Activated CD4-positive, alpha-beta T cell treated with anti-CD3 and anti-CD28 coated beads, Interleukin-2, amount 50 U/mL, for 16 hours (primary cell): ENCODE data around the gene ZDHHC21.
"Not testable (repeated sequence)": the region's sequence is repeated elsewhere in the genome, so short reads cannot be mapped to it uniquely, and the experiment has no call there.

Experiments
- DNase-seq: peaks from one replicate; pipeline ENCODE4 v3.0.0-alpha.2; 2020

ZDHHC21 gene

DNA sequence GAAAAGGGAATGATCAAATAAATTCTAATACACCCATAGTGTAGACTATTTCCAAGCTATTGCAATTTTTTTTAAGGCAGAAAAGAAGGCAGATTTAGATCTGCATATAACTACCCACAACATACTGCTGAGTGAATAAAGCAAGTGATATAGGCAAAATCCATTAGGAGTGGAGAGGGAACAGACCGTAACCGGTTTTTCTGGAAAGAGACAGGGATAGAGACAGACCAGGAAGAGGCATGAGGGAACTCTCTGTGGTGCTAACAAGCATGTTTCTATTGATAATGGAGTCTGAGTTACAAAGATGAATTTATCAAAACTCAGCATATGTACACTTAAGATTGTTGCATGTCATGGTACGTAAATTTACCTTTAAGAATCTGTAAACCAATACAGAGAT lies 14.5 kb downstream of the ZDHHC21 start:
- no peak for DNase-seq

DNA sequence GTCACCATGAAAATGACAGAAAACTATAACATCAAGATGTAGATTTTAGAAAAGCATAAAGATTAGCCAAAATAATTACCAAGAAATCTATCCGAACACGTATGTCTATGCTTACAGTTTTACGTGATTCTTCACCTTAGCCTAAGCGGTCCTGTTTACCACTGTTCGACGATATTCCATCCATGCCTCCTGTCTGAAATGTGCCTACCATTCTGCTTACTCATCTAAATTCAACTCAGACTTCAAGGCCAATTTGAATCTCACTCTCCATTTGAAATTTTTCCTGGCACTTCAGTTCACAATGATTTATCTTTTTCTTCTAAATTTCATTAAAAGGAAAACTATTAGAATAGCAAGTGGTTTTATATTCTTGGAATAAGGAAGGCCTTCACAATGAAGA lies 15.4 kb downstream of the ZDHHC21 start:
- no peak for DNase-seq

DNA sequence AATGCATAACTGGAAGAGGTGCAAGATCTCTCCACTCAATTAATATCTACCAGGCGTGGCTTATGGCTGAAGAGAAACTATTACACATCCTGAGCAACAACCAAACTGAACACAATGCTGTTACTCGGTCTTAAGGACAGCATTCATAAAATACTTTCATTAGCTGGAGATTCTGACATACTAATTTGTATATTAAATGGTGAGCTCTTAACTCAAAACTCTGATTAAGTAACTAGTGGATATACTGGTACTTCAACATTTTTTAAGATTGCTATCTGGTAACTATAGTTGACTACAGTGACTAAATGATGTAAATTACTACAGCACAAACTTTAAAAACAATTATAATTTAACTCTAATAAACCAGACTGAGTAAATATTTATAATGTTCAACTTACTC lies 15.8 kb downstream of the ZDHHC21 start:
- DNase-seq: no peak

DNA sequence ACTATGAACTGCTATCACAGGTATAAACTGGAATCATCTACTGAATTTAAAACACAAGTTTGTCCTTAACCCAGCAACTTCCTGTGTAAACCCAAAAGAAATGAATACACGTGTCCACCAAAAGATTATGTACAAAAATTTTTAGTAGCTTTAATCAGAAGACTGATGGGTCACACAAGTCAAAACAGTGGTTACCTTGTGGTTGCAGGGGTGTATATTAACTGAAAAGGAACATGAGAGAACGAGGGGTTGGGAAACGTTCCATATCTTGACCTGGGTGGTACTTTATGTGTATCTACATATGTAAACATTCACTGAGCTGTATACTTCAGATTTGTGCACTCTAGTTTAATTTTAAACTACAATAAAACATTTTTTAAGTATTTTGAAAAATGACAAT lies 18.6 kb downstream of the ZDHHC21 start:
- DNase-seq: no peak

DNA sequence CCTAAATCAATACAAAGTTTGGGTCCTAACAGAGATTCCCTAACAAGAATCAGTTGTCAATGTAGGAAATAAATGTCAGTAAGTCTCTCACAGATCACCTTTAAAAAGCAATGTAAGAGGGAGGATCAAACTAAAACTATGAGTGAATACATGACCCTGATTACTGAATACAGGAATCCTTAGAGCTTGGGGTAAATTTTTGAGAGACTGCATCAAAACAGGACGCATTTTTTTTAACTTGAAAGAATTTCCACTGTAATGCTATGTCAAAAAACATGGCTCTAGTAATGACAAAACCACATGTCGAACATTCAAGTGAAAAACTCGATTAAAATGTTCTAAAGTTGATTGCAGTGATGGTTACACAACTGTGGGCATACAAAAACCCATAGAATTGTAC lies 21.9 kb downstream of the ZDHHC21 start:
- peak; percentile 77 for DNase-seq

DNA sequence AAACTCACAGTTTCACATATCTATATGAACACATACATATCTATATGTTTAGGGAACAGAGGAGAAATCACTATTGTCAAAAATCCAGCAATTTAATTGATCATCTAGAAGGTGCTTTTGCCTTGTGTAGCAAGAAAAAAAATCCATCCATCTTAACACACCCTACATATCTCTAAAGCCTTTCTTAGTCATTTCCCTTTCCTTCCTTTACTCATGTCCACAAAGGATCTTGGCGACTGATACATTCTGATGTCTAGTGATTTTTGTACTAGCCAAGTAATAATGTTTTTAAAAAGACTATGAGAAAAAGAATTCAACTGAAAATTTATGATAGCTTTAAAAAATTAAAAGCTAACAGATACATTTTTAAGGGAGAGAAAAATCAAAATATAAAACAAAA lies 22.5 kb downstream of the ZDHHC21 start:
- peak; percentile 64 for DNase-seq

DNA sequence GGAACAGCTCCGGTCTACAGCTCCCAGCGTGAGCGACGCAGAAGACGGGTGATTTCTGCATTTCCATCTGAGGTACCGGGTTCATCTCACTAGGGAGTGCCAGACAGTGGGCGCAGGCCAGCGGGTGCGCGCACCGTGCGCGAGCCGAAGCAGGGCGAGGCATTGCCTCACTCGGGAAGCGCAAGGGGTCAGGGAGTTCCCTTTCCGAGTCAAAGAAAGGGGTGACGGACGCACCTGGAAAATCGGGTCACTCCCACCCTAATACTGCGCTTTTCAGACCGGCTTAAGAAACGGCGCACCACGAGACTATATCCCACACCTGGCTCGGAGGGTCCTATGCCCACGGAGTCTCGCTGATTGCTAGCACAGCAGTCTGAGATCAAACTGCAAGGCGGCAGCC lies 29.2 kb downstream of the ZDHHC21 start:
- DNase-seq: not testable (repeated sequence)

DNA sequence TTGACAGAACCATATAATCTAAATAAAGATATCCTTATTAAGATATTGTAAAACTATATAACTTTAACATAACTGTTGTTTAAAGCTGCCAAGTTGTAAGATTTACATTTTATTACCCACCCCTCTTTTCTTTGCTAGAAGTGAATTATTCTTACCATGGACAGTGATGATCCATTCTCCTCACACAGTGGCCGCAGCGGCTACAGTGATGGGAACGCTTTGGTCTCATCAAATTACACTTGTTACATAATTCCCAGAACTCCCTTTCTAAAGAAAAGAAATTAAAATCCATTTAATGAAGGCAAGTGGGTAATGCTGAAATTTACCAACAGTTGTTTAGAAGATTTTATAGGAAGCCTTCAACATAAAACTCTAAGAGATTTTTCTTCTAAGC lies 31.2 kb downstream of the ZDHHC21 start:
- no peak for DNase-seq

DNA sequence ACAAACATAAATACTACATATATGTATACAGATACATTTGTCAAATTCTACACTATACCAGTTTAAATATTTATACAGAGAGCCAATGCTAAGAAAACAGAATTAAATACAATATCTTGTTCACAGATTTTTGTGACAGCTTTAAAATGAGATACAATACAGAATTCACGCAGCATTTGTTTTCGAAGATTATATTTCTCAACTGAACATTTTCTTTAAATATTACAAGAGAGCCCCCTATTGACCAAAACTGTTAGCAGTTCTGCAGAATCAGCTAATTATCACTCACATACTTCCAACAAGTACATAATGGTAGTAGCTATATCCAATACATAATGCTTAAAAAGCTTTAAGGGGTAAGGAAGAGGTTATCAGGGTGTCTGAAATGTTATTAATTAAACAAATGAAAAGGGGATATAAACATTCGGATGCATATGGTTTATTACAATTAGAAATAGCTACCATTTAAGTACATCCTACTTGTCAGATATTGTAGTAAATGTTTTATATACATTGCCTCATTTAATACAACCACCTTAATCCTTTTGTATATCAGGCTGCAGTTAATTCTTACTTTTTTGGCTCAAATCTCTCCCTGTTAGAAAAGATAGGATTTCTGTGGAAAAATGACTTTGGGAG lies 31.7 kb downstream of the ZDHHC21 start:
- peak; percentile 36 for DNase-seq

DNA sequence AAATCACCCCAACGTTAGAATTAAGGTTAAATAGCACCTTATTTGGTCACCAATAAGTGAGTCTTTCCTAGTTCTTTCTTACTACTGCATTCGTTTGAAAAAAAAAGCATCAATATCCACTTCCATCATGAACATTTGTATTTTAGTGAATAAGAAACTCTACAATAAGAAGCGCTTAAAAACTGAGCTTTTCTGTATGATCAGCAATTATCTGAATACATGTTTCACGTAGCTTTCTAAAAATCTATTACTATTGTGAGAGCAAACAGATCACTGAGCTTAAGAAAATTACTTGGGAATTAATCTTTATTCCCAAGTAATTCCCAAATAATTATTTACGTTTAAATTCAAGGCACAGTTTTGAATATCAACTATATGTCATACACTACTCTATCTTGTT lies 32.5 kb downstream of the ZDHHC21 start:
- DNase-seq: no peak

DNA sequence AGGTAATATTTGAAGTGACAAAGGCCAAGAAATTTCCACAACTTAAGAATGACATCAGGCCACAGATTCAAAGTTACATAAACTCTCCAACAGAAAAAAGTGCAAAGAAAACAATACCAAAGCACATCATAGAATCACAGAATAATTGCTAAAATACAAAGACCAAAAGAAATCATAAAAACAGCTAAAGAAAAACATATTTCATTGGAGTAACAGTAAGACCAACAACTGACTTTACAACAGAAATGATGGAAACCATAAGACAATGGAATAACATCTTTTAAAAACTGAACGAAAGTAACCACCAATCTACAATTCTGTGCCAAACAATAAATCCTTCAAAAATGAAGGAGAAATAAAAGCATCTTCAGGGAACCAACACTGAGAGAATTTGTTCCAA lies 38.3 kb downstream of the ZDHHC21 start:
- no peak for DNase-seq

DNA sequence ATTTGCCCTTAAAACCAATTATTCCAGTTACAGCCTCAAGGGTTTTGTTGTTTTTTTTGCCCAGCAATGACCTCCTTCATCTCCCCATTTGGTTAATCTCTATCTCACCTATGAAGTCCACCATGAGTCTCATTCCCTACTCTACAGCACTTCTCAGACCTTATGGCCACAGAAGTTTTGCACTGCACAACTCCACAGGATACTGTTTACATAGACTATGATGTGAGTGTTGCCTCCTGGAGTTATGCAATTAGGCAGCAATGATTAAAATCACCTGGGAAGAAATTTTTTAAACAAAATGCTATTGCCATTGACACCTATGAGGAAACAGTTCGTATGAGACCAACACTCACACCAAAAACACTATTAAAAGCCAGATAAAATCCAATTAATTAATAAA lies 39.7 kb downstream of the ZDHHC21 start:
- DNase-seq: no peak

DNA sequence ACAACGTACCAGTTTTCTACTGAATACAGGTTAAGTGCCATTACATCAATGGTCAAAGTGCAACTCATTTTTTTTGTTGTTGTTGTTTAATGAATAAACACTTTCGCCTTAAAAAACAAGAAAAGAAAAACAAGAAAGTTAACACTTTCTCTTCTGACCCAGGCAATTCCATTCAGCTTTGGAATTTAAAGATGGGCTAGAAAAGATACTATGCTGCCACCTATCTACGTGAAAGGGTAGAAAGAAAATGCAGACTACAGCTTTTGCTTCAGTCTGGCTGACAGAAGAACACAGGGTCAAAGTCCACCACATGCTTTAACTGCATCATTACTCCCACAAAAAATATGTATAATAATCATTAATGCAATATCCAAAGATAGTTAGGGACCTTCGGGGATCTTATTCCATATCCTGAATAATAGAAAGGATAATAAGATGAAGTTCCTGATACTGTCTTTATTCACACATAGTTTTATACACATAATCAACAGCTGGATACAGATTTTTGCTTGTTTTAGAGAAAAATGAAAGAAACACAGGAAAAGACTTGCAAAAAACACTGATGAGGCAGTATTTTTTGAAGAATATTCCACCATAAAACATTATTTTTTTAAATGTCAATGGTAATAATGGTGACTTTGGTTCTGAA lies 40.4 kb downstream of the ZDHHC21 start:
- DNase-seq: no peak

DNA sequence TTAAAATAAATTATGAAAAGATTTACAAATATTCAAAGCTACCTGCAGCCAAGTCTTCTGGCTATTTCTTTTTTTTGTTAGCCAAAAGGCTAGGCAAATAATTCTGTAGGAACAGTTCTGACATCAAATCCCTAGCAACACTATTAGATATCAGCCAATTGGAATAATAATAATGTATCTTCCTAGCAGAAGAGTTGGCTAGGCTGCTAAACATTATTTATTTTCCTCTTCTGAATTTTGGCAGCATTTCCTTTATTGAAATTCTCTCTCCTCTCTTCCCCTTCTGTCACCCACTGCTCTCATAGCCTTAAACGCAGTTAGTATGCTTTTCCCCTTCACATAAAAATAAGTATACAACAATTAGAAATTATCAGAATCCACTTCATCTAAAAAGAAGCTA lies 42.6 kb downstream of the ZDHHC21 start:
- no peak for DNase-seq

DNA sequence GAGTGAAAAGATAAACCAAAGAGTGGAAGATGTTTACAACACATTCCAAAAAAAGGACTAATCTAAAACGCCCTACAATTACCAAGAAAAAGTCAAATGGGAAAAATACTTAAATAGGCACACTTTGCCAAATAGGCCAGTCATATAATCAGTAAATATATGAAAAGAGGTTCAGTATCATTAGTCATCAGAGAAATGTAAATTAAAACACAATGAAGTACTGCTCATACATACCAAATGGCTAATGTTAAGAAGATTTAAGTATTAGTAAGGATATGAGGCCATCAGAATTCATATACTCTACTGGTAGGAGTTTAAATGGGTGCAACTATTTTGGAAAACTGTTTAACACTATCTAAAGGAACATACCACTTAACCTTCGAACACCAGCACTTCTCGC lies 47.6 kb downstream of the ZDHHC21 start:
- no peak for DNase-seq

DNA sequence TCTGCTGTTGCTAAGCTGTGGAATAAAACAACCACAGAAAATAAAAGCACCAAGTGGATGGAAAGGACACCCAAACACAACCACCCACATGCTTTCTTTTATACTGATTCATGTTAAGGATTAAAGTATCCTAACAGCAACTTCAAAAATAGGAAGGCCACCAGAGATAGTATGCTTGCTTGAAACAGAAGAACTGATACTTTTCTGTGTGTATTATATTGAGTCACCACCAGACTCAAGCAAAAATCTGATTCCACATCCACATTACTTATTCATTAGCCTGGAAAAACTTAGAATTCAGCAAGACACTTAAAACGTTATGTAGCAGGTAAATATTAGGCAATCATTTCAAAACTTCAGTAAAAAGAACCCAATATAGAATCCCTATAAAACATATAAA lies 52.3 kb downstream of the ZDHHC21 start:
- DNase-seq: no peak

DNA sequence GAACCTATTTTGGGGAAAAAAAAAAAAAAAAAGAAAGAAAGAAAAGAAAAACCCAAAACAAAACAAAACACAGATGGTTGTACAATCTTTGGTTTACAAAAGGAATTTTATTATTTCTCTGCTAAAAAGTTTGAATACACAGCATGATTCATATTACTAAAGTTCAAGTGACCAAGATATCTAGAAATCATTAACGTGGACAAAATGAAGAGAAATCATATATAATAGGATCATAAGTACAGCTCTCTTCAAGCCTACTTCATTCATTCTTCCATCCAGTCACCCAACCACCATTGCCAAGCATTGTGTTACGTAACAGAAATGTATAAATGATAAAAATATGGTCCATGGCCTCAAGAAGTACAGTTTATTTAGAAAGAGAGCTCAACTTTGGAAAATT lies 52.9 kb downstream of the ZDHHC21 start:
- no peak for DNase-seq

DNA sequence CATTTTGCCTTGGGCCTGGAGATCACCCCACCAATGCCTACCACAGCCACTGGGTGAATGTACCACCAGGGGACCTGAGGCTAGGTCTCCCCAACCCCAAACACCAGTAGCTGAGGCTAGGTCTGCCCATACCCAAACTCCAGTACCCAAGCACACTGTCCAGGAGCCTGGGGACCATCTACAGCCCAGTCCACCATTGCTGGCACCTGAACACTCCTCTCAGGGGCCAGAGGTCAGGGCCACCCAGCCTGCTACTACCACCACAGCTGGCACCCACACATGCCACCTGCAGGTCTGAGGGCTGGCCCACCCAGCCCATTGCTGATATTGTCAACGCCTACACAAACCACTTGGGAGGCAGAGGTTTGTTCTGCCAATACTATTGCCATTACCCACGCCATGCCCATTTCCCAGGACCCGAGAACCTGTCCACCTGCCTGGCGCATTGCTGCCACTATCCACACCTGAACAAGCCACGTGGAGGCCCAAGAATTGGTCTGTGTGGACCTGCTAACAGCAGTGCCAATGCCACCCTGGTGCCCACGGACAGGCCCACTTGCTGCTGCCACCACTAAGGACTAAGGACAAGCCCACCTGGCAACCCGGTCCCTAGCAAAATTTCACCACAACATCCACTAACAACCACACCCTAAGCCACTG lies 59.2 kb downstream of the ZDHHC21 start:
- DNase-seq: no peak

DNA sequence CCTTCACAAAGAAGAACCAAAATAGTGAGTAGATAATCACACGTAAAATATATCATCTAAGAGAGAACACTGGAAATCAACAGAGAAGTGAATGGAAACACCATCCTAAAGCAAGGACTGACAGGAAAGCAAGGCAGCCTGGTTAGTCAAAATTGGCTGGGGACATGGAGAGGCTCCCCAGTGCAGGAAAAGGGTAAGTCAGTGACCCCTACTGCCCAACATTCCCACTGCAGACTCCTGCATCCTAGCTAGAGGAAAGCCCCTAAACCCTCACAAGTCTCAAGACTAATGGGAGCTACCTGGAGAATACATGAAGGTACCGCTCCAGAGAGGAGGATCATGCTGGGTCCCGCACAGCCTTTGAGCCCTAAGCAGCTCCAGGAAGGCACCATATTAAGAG lies 60.1 kb downstream of the ZDHHC21 start:
- DNase-seq: no peak

DNA sequence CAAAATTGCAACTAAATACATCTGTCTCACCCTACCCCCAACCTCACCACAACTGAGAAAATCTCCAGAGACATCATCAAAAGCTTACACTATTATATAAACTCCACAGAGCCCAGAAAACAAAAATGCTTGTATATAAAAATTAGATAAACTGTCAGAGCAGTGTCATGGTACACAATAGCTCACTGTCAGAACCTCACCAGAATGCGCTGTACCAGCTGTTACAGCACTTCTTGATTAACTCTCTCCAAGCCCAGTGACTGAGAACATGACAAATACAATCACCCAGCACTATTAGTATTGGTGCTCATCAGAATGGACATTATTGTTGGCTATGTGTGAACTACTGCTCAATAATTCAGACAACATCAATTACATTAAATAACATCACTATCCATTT lies 65.7 kb downstream of the ZDHHC21 start:
- no peak for DNase-seq

DNA sequence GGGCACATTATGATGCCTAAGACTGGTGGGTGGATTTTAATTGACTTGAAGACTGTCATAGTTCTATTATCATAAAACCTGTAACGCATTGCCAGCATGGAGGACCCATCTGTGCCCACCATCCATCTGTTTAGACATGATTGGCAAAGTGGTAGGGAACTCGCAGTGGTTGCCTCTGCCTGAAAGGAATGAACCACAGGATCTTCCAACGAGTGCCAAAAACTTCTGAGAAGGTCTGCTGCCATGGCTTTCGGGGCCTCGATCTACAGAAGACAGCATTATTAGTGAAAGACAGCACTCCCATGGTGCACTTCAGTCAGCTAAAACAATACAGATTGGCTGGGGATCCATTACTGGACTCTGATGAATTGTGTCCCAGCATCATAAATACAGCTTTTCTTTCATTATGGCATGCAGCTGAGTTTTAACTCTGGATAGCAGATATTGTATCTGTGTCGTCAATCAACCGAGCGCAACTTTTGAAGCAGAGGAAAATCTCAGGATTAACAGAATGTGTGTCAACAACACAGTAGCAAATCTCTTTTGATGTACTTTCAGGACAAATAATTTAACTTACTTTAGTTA lies 74.3 kb downstream of the ZDHHC21 start:
- DNase-seq: no peak

DNA sequence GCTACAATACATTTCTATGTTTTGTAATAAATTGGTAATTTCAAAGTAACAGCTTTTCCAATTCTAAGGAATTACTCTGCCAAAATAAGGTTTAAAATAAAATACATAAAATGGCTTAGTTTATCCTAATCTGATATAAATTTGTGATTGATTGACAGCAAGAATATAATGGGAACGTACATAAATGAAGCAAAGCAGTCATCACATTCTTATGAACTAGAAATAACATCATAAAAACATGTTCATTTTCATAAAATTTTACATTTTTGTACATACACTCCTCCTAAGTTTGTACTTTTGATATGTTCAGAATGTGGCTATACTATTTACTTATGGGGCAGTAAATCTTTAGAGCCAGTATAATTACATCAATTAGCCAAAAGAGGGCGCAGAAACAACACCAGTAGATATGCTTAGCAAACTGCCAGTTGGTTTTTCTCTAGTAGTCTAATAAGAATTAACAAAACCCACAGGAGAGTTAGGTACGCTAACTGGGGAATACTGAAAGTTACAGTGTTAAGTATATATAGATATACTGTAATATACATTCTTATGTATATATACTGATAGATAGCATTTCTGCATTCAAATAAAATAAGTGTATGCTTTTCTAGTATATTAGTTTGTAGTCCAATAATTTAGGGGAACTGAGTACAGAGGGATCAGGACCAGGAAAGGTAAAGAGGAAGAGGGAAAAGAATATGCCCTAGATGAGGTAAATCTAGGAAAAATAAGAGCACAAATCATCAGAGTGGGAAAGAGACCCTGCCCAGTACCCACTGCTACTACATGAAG lies 76.8 kb downstream of the ZDHHC21 start:
- DNase-seq: peak; percentile 43

DNA sequence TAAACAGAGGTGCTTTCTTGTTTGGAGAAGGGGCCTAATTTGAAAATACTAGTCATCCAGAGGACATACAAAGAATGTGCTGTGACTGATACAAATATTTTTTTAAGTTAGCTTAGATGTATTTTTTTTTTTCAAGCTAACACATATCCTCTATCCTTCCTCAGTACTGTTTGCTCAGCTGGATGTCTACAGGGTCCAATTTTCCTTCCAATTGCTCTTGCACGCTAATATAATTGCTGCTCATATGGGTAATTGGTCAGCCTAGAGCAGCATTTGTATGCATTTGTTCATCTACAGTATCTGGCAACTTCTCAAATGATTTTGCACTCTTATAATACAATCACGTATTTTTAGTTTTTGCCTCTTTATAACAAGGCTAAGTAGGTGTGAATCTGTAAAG lies 84.7 kb downstream of the ZDHHC21 start:
- no peak for DNase-seq
